Limb (tissue), 2 donors: ENCODE measurements around the gene HOPX.
"Not testable (repeated sequence)": the region's sequence is repeated elsewhere in the genome, so short reads cannot be mapped to it uniquely, and the experiment has no call there.

Experiments used
- DNase-seq, 2 donors: peaks; one replicate each; pipeline ENCODE4 v3.0.0-alpha.2; 2016; ENCODE audit errors: extremely low spot score in 2 of 2

The HOPX gene

DNA sequence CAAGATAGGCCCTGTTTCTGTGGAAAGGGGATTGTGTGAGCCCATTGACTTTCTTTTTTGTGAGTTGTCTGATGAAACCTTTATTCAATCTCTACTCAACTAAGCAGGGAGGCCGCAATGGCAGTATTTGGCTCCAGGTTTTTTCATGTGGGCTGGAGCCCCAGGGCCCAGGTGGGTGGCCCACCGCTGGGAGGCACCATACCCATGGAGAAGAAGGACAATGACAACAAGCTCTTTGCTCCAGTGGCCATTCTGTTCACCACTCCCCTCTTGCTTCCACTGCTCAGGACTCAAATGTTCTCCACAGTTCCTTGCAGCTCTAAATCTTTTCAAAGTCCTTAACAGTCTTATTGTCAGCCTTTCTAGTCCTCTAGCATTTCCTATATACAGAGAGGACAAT, 54.1 kb downstream of the HOPX start:
- no peak for DNase-seq

- no peak for DNase-seq
Observed at GRCh38 chr4:56626420-56626819, 54.7 kb downstream of the HOPX start.

GRCh38 chr4:56622176-56622575, 58.9 kb downstream of the HOPX start:
- no peak for DNase-seq

DNA sequence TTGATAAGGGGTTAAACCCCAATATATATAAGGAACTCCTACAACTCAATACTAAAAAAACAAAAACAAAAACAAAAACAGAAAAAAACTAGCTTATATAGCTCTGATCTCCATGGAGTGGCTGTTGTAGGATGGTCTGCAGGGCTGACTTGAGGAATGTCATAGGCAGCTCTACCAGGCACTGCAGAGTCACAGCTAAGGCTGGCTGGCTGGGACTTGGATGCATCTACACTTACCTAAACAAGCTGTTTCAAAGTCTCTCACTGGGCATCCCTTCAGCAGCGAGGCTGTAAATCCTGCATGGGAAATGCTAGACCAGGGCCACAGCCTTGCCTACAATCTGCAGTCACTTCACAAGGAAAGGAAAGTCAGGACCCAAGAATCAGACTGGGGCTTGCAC, 61.3 kb downstream of the HOPX start:
- DNase-seq = no peak

DNA sequence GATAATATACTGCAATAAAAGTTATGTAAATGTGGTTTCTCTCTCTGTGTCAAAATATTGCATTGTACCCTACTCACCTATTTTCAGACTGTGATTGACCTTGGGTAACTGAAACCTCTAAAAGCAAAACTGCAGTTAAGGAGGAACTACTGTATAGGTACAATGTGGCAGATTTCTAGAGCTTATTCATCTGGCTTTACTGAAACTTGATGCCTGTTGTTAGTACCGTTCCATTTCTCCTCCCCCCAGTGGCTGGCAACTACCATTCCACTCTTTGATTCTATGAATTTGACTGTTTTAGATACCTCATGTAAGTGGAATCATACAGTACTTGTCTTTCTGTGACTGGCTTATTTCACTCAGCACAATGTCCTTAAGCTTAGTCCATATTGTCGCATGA, 61.9 kb downstream of the HOPX start:
- no peak for DNase-seq

GRCh38 chr4:56618734-56619133, 62.4 kb downstream of the HOPX start:
- no peak for DNase-seq

- no peak for DNase-seq
Observed at GRCh38 chr4:56613101-56613862, 67.8 kb downstream of the HOPX start.

GRCh38 chr4:56612282-56612681, 68.8 kb downstream of the HOPX start:
- no peak for DNase-seq

GRCh38 chr4:56611501-56611900, 69.6 kb downstream of the HOPX start:
- DNase-seq = no peak

- not testable (repeated sequence) for DNase-seq
Observed at GRCh38 chr4:56610170-56610569, 70.9 kb downstream of the HOPX start.

GRCh38 chr4:56607926-56608325, 73.2 kb downstream of the HOPX start:
- no peak for DNase-seq

- no peak for DNase-seq
Observed at GRCh38 chr4:56606385-56606784, 74.7 kb downstream of the HOPX start.

DNA sequence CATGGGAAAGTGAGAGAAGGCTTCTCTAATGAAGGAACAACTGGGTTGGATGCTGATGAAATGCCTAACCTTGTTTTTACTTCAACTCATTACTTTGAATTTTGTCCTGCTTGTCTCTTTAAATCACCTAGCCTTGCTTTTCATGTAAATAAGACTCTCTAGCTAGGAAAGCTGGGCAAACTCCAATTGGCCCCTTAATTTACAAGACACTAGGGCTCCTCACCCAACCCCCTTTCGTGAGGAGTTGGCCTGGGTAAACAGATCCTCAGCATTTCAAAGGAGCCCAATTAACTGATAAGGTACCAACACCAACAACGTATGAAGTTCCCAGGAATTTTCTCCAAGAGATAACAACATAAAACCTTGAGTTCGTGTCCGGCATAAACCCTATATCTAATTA, 75.6 kb downstream of the HOPX start:
- DNase-seq = not testable (repeated sequence)

- no peak for DNase-seq
Observed at GRCh38 chr4:56603297-56603696, 77.8 kb downstream of the HOPX start.
